SIG-M5 treated with dmso at 0.1 percent for 504 hours (cell line): ENCODE measurements around the gene TRPM3.

ENCODE experiments used
- DNase-seq: peaks from one replicate; lab custom pipeline; 2025; ENCODE audit not compliant: unreplicated experiment; lab: John Stamatoyannopoulos, UW

TRPM3 gene

GRCh38 chr9:70535546-70536323 lies 585.7 kb downstream of the TRPM3 start:
- no peak for DNase-seq

- no peak for DNase-seq
Observed at GRCh38 chr9:70534471-70534870, 587.0 kb downstream of the TRPM3 start.

DNA sequence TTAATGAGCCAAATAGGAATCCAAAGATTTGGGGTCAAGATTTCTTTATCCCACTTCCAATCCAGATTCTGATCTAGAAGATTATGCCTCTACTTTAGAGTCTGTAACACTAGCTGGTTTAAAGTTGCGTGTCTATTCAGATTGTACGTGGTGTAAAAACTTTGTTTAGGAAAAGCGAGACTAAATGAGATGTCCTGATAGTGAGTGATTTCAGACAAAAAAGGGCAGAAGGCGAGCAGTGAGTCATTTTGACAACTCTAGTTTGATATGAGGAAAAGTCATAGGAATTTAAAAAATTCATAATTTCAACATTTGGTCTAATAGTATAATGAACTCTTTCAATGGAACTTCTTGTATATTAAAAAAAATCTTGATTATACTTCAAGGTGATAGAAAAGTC lies 587.4 kb downstream of the TRPM3 start:
- no peak for DNase-seq

DNA sequence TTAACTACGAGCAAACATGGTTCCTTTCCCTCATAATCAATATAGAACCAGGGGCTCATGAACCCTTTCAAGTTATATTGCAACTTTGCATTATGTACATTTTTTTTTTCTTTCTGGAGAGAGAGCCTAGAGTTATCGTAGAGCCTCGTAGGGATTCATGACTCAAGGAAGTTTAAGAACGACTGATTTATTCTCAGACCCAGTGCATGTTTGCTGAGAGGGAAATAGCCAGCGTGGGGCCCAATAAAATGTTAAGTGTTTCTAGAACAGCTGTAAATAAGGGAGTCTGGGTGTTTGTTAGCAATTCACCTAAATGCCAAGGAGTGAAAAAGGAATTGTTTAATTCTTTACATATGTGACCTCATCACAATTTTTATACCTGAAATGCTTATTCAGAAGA lies 587.9 kb downstream of the TRPM3 start:
- no peak for DNase-seq

GRCh38 chr9:70532716-70533115 lies 588.7 kb downstream of the TRPM3 start:
- DNase-seq = no peak

- no peak for DNase-seq
Observed at GRCh38 chr9:70531311-70531710, 590.1 kb downstream of the TRPM3 start.

GRCh38 chr9:70530716-70531115 lies 590.7 kb downstream of the TRPM3 start:
- no peak for DNase-seq

- DNase-seq = no peak
Observed at GRCh38 chr9:70529833-70530232, 591.6 kb downstream of the TRPM3 start.

DNA sequence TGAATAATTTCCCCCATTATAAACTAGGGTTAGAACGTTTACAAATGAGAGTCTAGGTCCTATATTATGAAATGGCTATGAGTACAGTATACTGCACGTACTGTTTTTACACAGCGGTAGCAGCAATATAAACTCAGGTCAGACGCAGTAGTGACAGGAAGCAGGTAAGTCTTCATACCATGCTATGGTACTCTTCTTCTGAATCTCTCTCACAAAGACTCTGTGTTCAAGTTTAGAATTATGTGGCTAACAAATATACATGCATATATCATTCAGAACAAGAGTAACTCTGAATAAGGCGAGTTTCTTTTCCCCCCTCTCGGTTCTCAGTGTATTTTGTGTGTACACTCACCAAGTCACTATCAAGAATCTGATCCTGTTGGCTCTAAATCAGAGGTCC lies 592.0 kb downstream of the TRPM3 start:
- no peak for DNase-seq

DNA sequence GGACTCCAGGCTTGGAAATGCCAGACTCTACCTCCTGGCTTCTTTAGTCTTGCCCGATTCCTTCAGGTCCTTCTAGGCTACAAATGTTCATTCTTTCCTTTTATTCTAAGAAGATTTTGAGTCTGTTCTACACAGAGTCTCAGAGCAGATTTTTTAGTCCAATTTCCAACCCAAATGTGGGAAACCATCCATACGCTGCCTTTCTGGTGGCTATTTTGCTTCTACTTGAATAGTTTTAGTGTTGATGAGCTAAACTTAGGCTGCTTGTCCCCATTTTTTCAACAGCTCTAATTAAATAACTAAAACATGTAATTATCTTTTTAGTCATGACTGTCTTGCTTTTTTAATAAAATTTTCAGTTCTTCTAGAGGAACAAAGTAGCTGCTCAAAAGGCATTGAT lies 594.5 kb downstream of the TRPM3 start:
- no peak for DNase-seq

DNA sequence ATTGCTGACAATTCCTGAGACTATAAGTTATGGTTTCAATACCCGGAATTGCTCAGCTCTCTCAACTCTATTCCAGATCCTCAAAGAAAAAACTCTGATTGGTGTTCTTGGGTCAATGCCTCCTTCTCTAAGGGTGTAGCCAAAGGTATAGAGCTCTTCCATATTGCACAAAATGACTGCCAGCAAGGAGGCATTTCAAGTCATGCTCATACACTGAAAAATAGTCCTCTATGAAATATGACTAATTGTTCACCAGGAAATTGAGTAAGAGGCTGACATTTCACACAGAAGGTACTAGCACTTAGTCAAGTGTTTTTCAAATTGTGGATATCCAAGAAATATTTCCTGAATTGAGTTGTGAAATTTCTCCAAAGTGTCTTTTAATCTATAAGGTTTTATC lies 595.9 kb downstream of the TRPM3 start:
- DNase-seq = peak; percentile 49

- DNase-seq = no peak
Observed at GRCh38 chr9:70519912-70520724, 601.3 kb downstream of the TRPM3 start.

DNA sequence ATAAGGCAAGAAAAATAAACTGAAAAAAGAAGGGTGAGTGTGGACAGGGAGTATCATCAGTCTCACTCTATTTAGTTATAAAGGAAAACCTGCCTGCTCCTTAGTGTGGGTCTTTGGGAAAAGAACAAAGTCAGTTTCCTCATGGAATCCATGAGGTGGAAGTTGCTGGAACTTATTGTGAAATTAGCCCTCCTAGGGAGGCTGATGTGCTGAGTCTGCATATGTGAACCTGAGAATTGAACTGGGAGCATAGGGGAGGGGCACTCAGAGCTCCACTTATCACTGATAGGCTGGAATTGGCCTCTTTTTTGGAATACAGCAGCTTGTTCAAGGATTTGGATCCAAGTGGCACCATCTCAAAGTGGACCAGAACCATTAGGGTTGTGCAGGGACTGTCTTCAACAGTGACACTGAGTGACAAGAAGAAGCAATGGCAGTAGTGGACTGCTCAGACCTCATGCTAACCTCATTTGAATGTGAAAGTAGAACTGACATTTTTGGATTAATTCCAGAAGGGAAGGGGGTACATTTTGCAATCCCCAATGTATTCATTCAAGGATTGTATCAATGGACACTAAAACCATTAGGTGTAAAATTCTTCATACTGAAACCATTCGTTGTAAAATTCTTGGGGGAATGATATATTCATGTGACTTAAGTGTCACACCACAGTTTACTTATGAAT lies 603.4 kb downstream of the TRPM3 start:
- no peak for DNase-seq

DNA sequence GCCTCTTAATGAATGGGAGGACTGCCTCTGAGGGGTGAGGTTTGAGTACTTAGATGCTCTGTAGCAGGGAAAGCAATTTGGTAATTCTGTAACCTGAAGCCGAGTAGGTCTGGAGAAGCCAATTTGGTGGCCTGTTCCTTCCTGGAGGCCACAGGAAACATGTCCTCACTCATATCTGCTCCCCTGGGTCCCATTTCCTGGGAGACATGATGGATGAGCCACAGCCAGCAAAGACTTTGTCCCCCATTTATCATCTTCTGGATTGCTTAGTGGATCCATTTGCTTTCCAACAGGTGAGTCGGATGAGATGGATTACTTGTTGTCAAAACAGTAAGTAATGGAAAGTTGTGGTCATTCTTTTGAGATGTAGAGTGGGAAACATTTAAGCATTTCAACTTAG lies 607.1 kb downstream of the TRPM3 start:
- DNase-seq = no peak

- no peak for DNase-seq
Observed at GRCh38 chr9:70511858-70512257, 609.6 kb downstream of the TRPM3 start.

DNA sequence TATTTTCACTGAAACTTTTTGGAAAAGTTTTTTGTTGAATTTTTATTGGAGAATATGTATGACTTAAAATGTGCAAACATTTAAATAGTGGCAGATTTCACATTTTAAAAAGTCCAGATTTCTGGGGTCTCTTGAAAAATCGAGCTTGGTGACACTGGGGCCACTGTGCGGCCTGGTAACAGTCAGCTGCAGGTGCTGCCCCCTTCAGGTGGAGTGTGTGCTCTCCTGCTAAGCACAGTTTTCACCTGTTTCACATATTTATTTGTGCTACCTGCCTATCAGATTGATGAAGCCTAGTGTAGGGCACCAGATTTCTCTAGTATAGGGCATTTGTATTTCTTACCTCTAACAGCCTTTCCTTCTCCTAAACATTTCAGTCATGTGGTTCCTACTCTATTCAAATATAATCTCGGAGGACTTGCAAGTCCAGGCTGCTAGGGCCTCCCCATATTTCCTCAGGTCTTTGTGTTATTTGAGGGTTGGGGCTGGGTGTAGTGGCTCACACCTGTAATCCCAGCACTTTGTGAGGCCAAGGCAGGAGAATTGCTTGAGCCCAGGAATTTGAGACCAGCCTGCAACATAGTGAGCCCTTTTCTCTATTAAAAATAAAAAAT lies 611.2 kb downstream of the TRPM3 start:
- no peak for DNase-seq

DNA sequence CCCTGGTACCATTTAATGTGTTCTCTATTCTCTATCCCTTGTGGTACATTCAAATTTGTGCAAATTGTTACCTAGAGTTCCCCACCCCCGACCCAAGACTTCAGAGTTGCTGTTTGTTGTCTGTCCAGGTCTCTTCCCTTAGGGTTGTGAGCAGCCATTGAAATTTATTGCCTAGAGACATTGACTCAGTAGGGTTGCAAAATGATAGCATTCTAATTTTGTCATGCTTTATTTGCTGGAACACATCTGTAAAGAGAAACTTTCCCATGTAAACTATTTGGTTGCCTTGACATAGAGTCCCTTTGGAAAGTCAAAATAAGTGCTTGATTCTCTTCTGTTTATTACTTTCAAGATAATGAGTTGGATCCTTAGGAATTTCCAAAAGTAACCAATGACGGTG lies 615.3 kb downstream of the TRPM3 start:
- DNase-seq = no peak

GRCh38 chr9:70504834-70505233 lies 616.6 kb downstream of the TRPM3 start:
- DNase-seq = peak; percentile 43

GRCh38 chr9:70502690-70503089 lies 618.7 kb downstream of the TRPM3 start:
- DNase-seq = no peak

GRCh38 chr9:70500793-70501192 lies 620.6 kb downstream of the TRPM3 start:
- no peak for DNase-seq

DNA sequence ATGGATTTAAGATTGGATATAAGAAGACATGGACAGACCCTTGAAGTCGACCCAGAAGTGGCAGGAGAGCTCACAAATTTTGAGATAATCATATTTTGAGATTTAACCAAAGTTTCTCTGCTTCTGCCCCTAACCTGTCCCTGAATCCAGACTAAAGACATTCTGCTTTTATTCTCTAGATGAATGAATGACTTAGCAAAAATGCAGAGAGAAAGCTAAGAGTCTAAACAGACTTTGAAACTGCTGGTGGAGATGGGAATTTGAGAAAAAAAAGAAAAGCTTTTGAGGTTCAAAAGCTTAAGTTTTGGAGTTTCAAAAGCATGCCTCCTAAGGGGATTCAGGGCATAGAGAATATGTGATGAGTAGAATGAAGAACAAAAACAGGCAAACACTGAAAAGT lies 621.8 kb downstream of the TRPM3 start:
- DNase-seq = no peak
